NCI-H2081 (cell line): ENCODE measurements around the gene CLEC4G.

Experiments
- DNase-seq, 2 experiments: peaks; one replicate each; lab custom pipeline; 2025; lab: John Stamatoyannopoulos, UW

Gene CLEC4G

DNA sequence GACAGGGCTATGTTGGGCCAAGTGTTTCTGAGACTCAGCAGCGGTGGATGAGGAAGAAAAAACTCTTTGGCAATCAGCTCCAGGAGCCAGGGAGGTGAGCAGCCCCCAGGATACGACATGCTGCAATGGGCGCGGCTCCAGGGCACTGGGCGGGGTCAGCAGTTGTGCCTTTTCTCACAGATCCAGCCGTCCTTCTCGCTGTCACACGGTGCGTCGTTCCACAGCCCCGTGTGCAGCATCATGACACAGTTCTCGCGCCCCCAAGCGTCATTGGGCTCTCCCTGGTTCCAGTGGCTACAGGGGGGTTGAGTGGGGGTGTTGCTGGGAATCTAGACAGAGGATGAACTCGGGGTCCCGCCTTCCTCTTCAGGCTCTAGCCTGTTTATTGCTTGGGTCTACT lies 2.7 kb downstream of the CLEC4G start:
- DNase-seq, result no peak

GRCh38 chr19:7725791-7726190 lies 6.1 kb downstream of the CLEC4G start:
- DNase-seq, result no peak

GRCh38 chr19:7722231-7722651 lies 9.7 kb downstream of the CLEC4G start:
- no peak for DNase-seq

DNA sequence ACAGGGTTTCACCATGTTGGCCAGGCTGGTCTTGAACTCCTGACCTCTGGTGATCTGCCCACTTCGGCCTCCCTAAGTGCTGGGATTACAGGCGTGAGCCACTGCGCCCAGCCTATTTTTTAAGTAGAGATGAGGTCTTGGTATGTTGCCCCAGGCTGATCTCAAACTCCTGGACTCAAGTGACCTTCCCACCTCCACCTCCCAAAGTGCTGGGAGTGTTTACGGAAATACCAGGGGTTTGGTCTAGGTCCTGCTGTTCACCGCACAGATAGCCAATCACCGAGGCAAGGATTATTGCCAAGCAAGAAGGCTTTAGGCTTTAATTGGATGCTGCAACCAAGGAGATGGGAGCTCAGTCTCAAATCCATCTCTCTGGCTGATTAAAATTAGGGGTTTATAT lies 11.6 kb downstream of the CLEC4G start:
- DNase-seq, result no peak

DNA sequence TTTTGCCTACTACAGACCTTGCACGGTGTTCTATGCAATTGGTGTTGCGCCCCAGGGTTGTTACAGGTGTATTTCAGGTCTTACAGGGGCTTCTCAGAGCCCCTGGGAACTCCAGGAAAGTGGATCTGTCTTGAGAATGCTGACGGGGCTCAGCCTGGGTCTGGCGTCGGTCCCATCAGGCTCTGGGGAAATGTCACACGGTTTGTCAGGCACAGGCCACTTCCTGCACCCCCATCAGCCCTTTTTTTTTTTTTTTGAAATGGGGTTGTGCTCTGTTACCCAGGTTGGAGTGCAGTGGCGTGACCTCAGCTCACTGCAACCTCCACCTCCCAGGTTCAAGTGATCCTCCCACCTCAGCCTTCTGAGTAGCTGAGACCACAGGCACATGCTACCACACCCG lies 13.2 kb downstream of the CLEC4G start:
- DNase-seq, result no peak

DNA sequence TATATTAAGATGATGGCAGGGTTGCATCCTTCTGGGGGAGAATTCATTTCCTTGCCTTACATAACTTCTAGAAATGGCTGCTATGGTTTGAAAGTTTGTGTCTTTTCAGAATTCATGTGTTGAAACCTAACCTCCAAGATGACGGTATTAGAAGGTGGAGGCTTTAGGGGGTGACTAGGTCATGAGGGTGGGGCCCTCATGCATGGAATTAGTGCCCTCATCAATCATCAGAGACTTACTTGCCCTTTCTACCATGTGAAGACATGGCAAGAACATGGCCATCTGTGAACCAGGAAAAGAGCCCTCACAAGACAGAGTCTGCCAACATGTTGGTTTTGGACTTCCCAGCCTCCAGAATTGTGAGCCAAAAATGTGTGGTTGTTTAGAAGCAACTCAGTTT lies 15.1 kb downstream of the CLEC4G start:
- DNase-seq, result no peak

GRCh38 chr19:7715671-7716070 lies 16.2 kb downstream of the CLEC4G start:
- DNase-seq, result no peak

DNA sequence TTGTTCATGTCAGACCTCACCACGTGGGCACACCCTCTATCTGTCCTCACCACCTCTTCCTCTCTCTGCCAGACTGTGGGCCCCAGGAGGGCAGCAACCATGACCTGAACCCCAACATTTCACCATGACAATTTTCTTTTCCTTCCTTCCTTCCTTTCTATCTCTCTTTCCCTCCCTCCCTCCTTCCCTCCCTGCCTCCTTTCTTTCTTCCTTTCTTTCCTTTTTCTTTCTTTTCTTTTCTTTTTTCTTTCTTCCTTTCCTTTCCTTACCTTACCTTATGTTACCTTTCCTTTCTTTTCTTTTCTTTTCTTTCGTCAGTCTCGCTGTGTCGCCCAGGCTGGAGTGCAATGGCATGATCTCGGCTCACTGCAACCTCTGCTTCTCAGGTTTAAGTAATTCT lies 21.3 kb downstream of the CLEC4G start:
- DNase-seq, result no peak

- DNase-seq, result no peak
These were observed 21.9 kb downstream of the CLEC4G start for GRCh38 chr19:7709932-7710460.

GRCh38 chr19:7706955-7707456 lies 24.9 kb downstream of the CLEC4G start:
- no peak for DNase-seq

GRCh38 chr19:7706188-7706954 lies 25.5 kb downstream of the CLEC4G start:
- DNase-seq, result no peak

DNA sequence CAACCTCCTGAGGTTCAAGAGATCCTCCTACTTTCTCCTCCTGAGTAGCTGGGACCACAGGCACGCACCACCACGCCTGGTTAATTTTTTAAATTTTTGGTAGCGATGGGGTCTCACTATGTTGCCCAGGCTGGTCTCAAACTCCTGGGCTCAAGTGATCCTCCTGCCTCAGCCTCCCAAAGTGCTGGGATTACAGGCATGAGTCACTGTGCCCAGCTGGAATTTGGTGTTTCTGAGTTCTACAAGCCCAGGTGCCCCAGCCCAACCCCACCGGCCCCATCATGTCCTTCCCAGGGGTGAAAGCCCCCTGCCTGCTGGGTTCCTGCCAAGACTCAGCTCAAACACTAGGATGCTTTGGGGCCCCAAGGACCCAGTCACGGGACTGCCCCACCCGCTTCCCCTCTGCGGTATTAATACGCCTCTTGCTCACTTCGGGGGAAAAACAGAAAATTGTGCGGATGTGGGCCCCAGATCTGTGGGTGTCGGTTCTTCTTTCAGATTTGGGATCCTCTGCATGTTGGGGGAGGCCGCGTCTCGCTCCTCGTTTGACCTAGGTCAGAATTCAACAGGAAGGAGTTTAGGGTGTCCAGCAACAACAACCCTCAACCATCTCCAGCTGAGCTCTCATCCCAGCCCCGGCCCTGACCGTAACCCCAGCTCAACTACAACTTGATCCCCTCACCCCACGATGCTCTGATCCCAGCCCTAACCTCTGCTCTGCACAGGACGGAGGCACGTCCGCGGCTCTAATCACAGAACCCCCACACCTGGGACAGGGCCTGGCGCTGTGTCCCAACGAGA lies 26.3 kb downstream of the CLEC4G start:
- DNase-seq, result no peak

DNA sequence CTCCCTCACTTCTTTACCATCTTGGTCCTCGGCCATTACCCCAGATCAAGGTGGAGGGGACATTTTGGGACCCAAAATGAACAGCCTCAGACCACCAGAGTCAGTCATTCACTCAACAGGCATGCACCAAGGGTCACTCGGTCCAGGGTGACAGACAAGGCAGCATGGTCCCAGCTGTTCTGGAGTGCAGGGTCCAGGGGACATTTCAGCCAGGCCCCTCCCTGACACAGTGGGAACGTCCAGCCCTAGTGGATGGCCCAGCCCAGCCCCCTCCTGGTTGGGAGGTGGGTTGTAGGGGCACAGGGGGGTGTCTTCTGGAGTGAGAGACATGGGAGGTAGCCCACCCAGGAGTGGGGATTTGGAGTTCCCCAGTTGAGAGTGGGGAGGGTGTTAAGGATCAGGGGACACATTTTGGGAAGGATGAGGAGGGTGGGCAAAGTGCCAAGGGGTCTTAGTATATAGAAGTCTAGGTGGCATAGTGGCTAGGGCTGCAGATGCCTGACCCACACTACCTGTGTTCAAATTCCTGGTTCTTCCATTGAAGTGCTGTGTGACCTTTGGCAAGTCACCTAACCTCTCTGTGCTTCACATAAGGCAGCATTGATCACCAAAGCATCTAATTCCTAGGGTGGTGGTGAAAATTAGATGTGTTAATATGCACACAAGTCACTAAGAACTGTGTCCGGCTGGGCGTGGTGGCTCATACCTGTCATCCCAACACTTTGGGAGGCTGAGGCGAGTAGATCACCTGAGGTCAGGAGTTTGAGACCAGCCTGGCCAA lies 27.4 kb downstream of the CLEC4G start:
- DNase-seq, result no peak

DNA sequence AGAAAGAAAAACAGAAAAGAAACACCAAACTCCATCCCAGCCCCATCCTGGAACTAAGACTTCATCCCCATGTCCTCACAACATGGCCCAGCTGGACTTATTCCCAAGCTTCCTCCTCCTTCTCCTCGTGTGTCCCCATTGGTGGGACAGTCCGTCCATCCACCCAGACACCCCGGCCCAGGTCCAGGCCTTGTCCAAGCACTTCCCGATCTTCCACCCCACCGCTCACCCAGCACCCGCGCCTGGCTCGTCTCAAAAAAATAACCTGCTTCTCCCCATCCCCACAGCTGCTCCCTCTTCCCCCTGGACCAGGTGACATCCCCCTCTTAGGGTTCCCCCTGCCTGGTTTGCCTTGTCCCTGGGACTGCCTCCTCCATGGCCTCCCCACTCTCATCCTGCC lies 28.6 kb downstream of the CLEC4G start:
- DNase-seq, result no peak

DNA sequence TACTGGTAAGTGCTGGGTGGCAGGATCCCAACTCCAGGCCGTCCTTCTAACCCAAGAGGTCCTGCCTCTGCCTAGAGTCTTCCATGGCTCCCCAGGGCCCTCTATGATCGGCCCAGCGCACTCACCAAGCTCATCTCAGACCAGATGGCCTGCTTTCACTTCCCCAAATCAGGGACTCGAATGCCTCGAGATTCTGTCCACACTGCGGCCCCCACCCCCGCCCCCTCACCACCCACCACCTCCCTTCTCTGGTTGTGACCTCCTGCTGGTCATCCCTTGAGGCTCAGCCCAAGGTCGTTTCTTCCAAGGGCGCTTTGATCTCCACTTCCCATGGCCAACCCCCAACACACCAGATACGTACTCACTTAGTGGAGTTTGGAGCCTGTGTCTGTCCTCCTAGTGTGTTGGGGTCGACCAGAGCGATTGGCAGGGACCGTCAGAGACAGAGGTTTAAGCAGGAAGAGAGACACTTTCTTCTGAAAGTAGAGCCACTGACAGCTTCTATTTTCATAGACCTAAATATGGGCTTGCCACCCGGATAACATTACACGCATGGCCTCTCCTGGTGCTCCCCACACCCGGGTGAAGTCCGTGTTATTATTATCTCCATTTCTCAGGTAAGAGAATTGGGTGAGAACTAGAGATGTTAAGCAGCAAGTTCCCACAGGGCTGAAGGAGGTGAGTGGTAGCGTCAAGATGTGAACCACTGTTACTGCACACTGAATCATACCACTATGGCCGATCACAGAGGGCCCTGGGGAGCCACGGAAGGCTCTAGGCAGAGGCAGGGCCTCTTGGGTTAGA lies 30.1 kb downstream of the CLEC4G start, which contains the start of gene FCER2:
TSS of gene FCER2 (minus strand) at position 478 of the 804 bp plus-strand sequence. CDS start 2,371 bp downstream, outside the sequence.
- no peak for DNase-seq

DNA sequence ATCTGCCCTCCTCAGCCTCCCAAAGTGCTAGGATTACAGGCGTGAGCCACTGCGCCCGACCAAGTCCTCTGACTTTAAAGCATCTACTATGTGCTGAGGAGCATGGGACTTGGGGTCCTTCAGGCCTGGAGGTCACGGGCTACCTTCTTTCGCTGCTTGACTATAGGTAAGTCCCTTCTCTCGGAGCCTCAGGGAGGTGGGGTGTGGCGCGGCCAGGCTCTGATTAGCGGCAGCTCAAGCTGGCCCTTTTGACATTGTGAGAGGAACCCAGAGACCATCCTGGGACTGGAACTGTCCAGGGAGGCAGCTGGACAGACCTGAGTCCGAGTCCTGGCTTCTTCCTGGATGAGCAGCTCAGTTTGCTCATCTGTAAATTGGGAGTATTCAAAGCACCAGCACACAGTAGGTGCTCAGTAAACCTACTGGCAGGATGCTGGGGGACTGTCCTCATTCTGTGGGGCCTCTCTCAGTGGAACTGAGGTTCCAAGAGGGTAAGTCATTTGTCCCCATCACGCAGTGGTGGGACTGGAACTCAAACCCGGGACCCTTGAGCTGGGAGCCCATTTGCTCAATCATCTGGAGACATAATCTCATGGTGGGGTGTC lies 30.8 kb downstream of the CLEC4G start:
- DNase-seq, result no peak

DNA sequence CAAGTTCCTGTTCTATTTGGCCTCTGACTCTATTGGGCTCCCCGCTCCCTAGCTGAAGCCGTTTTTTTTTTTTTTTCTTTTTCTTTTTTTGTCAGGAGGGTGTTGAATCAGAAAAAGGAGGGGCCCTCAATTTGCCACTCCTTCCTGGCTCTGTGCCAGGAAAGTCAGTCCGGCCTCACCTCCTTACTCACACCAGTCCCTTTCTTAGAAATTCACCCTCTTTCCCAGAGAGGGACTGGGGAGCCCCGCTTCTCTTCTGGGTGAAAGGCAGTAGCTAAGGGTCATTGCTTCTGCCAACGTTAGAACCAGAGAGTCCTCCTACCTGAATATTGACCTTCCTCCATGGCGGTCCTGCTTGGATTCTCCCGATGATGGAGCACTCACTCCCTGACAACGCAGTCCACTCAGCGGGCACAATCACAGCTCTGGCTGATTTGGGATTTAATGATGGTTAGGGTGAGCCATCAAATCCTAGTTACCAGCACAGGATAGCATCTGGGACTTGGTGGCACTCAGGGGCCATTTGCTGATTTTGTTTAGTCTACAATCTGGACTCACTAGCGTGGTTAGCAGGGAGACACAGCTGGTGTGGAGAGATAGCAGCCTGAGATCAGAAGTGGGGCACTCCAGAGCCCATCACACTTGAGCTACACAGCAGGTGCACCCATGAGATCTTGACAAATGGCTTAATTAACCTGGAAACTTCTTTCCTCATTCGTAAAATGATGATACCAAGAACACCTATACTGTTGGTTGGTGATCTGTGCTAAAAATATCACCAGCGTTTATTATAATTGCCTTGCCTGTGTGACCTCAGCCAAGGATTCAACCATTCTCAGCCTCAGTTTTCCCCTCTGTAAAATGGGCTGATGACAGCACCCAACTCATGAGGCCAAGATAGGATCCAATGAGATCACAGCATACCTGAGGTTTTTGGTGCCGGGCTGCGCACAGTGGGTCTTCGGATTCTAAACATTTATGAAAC lies 32.2 kb downstream of the CLEC4G start:
- no peak for DNase-seq

DNA sequence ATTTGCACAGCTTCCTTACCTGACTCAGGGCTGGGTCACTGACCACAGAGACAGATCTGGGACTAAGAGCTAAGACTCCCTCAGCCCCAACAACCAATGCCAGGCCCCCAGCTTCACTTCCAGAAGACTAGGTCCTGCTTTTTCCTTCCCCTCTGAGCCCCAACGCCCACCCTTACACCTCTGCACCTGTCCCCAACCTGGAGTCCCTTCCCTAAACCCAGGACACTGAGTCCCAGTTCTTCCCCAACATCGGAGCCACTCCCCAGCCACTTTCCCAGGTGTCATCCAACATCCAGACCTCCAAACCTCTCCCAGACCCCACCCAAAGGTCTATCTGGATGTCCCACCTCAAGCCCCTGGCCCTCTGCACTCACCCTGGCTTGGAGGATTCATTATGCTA lies 32.9 kb downstream of the CLEC4G start:
- no peak for DNase-seq

DNA sequence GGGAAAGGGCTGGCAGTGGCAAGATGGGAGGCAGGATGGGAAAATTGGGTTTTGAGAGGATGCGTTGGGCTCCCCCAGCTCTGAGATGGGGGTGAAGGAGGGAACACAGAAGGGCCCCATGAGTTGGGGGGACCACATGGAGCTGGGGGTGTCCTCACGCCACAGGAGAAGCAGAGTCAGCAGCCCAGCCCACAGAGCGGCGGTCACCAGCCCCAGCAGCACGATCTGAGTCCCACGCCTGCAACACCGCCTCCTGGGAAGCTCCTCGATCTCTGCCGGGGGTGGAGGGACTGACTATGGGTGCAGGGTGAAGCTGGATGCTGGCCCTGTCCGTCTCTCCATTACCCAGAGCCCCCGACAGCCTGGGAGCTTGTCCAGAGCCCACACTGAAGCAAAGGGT lies 33.3 kb downstream of the CLEC4G start:
- no peak for DNase-seq
